OCI-LY3 (cell line): ENCODE measurements around the gene TBXAS1.

ENCODE experiments used
- H2AFZ ChIP-seq: fragments of 200-600, 300-600 bp; shearing (Covaris generic); 2 replicates; pipeline ENCODE4 v1.6.0; 2014; ENCODE audit warnings: antibody characterized with exemption, low read depth, low read length
- H3K27ac ChIP-seq: fragments of 200-600, 300-600 bp; sonication (generic); 2 replicates; pipeline ENCODE4 v1.5.1; 2014; ENCODE audit warnings: mild to moderate bottlenecking, low read length, moderate library complexity, mixed read lengths
- H3K27me3 ChIP-seq: fragments of 200-600, 300-600 bp; sonication (generic); 2 replicates; pipeline ENCODE4 v1.6.1; 2014; ENCODE audit warnings: low read depth, low read length, mixed read lengths
- H3K36me3 ChIP-seq: fragments of 200-600, 300-600 bp; sonication (generic); replicated peaks from 2 replicates; pipeline ENCODE3; 2014; ENCODE audit warnings: low read depth, low read length, mixed read lengths
- H3K4me1 ChIP-seq: fragments of 300-600, 200-600 bp; sonication (generic); 2 replicates; pipeline ENCODE4 v1.6.1; 2014; ENCODE audit warnings: low read length, mixed read lengths
- H3K4me2 ChIP-seq: fragments of 200-600, 300-600 bp; sonication (generic); 2 replicates; pipeline ENCODE4 v1.6.1; 2014; ENCODE audit warnings: low read length, mixed read lengths
- H3K4me3 ChIP-seq: fragments of 300-600, 200-600 bp; sonication (generic); 2 replicates; pipeline ENCODE4 v1.5.1; 2014; ENCODE audit warnings: antibody characterized with exemption, mild to moderate bottlenecking, low read length, moderate library complexity
- H3K79me2 ChIP-seq: fragments of 300-600, 200-600 bp; shearing (Covaris generic); 2 replicates; pipeline ENCODE4 v1.6.1; 2014; ENCODE audit warnings: mild to moderate bottlenecking, low read length, mixed read lengths
- H3K9ac ChIP-seq: fragments of 300-600, 200-600 bp; shearing (Covaris generic); 2 replicates; pipeline ENCODE4 v1.6.0; 2014; ENCODE audit warnings: mild to moderate bottlenecking, low read length, moderate library complexity
- H3K9me3 ChIP-seq: fragments of 200-600, 300-600 bp; shearing (Covaris generic); 2 replicates; pipeline ENCODE4 v1.6.1; 2014; ENCODE audit warnings: low read length, mixed read lengths; ENCODE audit not compliant: insufficient read depth
- H4K20me1 ChIP-seq: fragments of 200-600, 300-600 bp; sonication (generic); 2 replicates; pipeline ENCODE4 v1.6.1; 2016; ENCODE audit warnings: low read length, mixed read lengths; ENCODE audit not compliant: insufficient read depth
- CTCF ChIP-seq: fragments of 200-600, 300-600 bp; sonication (generic); IDR thresholded peaks from 2 replicates; pipeline ENCODE4 v1.5.1; 2014; ENCODE audit warnings: antibody characterized with exemption, low read length, low read depth
- EZH2phosphoT487 ChIP-seq: fragments of 200-600 bp; shearing (Covaris generic); IDR thresholded peaks from 2 replicates; pipeline ENCODE4 v1.6.1; 2018; ENCODE audit warnings: antibody characterized with exemption, mixed run types, low read depth

The TBXAS1 gene

GRCh38 chr7:140044251-140044650 is 215.2 kb downstream of the TBXAS1 start:
- no peaks in the 10 kb centered on the region for H3K9me3 ChIP-seq
- H3K36me3 ChIP-seq = no peaks in the 10 kb centered on the region
- H3K4me2 ChIP-seq = no peak overlapping the region
- no peaks in the 10 kb centered on the region; the same call in 1 of the 2 replicates for H3K27me3 ChIP-seq
- TF ChIP-seq CTCF (no peak), EZH2phosphoT487 (no peak)
- no peak overlapping the region for H3K9ac ChIP-seq
- H3K27ac ChIP-seq = no peak overlapping the region
- H3K4me1 ChIP-seq = no peaks in the 10 kb centered on the region
- no peak overlapping the region for H3K4me3 ChIP-seq
- no peaks in the 10 kb centered on the region for H4K20me1 ChIP-seq
- H3K79me2 ChIP-seq = no peaks in the 10 kb centered on the region
- H2AFZ ChIP-seq = no peak overlapping the region

GRCh38 chr7:140045697-140046096 is 216.6 kb downstream of the TBXAS1 start:
- H4K20me1 ChIP-seq = no peaks in the 10 kb centered on the region
- no peaks in the 10 kb centered on the region for H3K36me3 ChIP-seq

GRCh38 chr7:140047197-140047596 is 218.1 kb downstream of the TBXAS1 start:
- Histone ChIP-seq H2AFZ (no peak overlapping the region), H3K36me3 (no peaks in the 10 kb centered on the region), H3K4me3 (no peak overlapping the region), H3K27me3 (peaks cover 11% of the 10 kb centered on the region), H3K27ac (no peak overlapping the region), H4K20me1 (no peaks in the 10 kb centered on the region), H3K79me2 (no peaks in the 10 kb centered on the region), H3K9me3 (no peaks in the 10 kb centered on the region), H3K4me1 (peaks cover 5% of the 10 kb centered on the region; the same call in 1 of the 2 replicates), H3K9ac (no peak overlapping the region), H3K4me2 (no peak overlapping the region)
- TF ChIP-seq CTCF = no peak
- no peak for TF ChIP-seq EZH2phosphoT487

More at GRCh38 chr7:140045697-140046096, 216.6 kb downstream of the TBXAS1 start:
- Histone ChIP-seq H3K27ac (no peak overlapping the region), H3K9ac (no peak overlapping the region), H3K79me2 (no peaks in the 10 kb centered on the region), H3K27me3 (peaks cover 6% of the 10 kb centered on the region), H3K9me3 (no peaks in the 10 kb centered on the region), H3K4me1 (no peaks in the 10 kb centered on the region), H2AFZ (no peak overlapping the region), H3K4me3 (no peak overlapping the region), H3K4me2 (no peak overlapping the region)
- no peak for TF ChIP-seq EZH2phosphoT487
- TF ChIP-seq CTCF = no peak

GRCh38 chr7:140048138-140048537 is 219.1 kb downstream of the TBXAS1 start:
- H3K4me3 ChIP-seq = no peak overlapping the region
- H3K79me2 ChIP-seq = no peaks in the 10 kb centered on the region
- no peak overlapping the region for H3K4me2 ChIP-seq
- TF ChIP-seq CTCF (no peak), EZH2phosphoT487 (no peak)
- peaks cover 18% of the 10 kb centered on the region for H3K27me3 ChIP-seq
- no peak overlapping the region for H2AFZ ChIP-seq
- H3K9me3 ChIP-seq = no peaks in the 10 kb centered on the region
- no peaks in the 10 kb centered on the region for H4K20me1 ChIP-seq
- no peaks in the 10 kb centered on the region for H3K36me3 ChIP-seq
- no peak overlapping the region for H3K27ac ChIP-seq
- no peak overlapping the region for H3K9ac ChIP-seq
- H3K4me1 ChIP-seq = peaks cover 5% of the 10 kb centered on the region; the same call in 1 of the 2 replicates
